ENCODE results near the gene TEX47. TPM values are rescaled to one million over a fixed set of nuclear protein-coding genes. Genes with fewer than 3 reads are reported as not detected.

The TEX47 gene
- total RNA-seq (not detected), polyA plus RNA-seq (not detected)
- long read RNA-seq, donor 1 = 0 reads
- long read RNA-seq, donor 2 = 0 reads

GRCh38 chr7:88795553-88795952 lies at the start of gene TEX47:
Gene TEX47, minus strand, starts transcription at chr7:88795737. Its CDS starts 795 bp downstream, at chr7:88794942.
- TF ChIP-seq CTCF (IDR thresholded peaks at IDR 0.05) = no peak
- H3K4me3 ChIP-seq = no peak within 1 kb of the TSS
- H3K27me3 ChIP-seq (ENCODE audit: insufficient read depth in 3 of 3, low read length in 2 of 3) = peaks cover 0 to 3% (median 0%) of the 10 kb centered on the region in 3 donors
- no peaks in the 10 kb centered on the region for H3K36me3 ChIP-seq (ENCODE audit: insufficient read depth in 1 of 2, low read depth in 1 of 2)
- intact Hi-C loops (cut with DNase I) = no loop called here
- H3K9me3 ChIP-seq = no peaks in the 10 kb centered on the region
- H3K4me1 ChIP-seq = no peaks in the 10 kb centered on the region
- 54 to 56% (median 55%) methylated on average over 7 of the region's 7 CpGs for WGBS, 3 donors
- ATAC-seq (no peak), DNase-seq (no peak)
- no peak within 1 kb of the TSS for H3K27ac ChIP-seq

DNA sequence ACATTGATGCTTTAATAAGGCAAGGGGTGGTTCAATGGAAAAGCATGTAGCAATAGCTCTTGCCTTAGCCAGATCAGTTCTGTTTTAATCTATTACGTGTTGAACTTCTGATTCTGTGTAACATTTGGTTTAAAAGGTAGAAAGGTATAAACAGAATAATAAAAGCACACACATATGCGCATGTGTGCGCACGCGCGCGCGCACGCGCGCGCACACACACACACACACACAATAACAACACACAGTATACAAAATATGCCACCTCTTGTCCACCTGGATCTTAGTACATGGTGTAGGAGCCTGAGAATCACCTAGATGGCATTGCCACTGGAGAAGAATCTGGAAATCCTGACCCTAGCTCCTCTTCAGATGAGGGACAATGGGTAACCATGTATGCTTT lies 49.6 kb upstream of the TEX47 start:
- no peaks in the 10 kb centered on the region for H3K9me3 ChIP-seq

DNA sequence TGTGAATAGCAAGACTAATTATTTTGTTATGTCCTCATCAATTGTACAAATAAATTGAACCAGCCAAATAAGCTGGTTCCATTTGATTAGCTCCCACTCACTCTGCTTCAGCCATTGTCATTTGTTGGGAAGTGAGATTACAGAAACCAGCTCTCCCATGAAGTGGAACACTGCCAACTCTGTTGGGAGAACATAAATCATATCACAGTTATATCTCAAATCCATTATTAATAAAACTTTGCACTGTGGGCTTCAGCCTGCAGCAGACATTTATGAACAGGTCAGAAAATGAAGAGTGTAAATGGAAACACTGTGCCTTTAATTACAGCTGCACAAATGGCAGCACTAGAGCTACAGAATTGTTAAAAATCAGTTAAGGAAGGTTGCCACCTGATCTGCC lies 46.7 kb upstream of the TEX47 start:
- H3K9me3 ChIP-seq = no peaks in the 10 kb centered on the region
- H3K4me3 ChIP-seq = no peak overlapping the region
- ATAC-seq (no peak), DNase-seq (no peak)
- TF ChIP-seq CTCF (IDR thresholded peaks at IDR 0.05) = no peak
- no peaks in the 10 kb centered on the region for H3K4me1 ChIP-seq
- H3K27ac ChIP-seq = no peak overlapping the region
- H3K27me3 ChIP-seq (ENCODE audit: insufficient read depth in 3 of 3, low read length in 2 of 3) = no peaks in the 10 kb centered on the region
- intact Hi-C loops (cut with DNase I) = no loop called here
- H3K36me3 ChIP-seq (ENCODE audit: insufficient read depth in 1 of 2, low read depth in 1 of 2) = no peaks in the 10 kb centered on the region

More for the DNA sequence above, 49.6 kb upstream of the TEX47 start:
- ATAC-seq = no peak
- WGBS, 3 donors = 62 to 93% (median 85%) methylated on average over 12 of the region's 12 CpGs
- intact Hi-C loops (cut with DNase I) = no loop called here
- Histone ChIP-seq H3K36me3 (ENCODE audit: insufficient read depth in 1 of 2, low read depth in 1 of 2) (no peaks in the 10 kb centered on the region), H3K4me3 (no peak overlapping the region), H3K27me3 (ENCODE audit: insufficient read depth in 3 of 3, low read length in 2 of 3) (no peaks in the 10 kb centered on the region), H3K27ac (no peak overlapping the region), H3K4me1 (no peaks in the 10 kb centered on the region)
- TF ChIP-seq CTCF (IDR thresholded peaks at IDR 0.05) = no peak
- DNase-seq = no peak

GRCh38 chr7:88835147-88835728 lies 39.7 kb upstream of the TEX47 start:
- intact Hi-C loops (cut with DNase I) = no loop called here
- no peaks in the 10 kb centered on the region for H3K36me3 ChIP-seq (ENCODE audit: insufficient read depth in 1 of 2, low read depth in 1 of 2)
- no peak overlapping the region for H3K4me3 ChIP-seq
- TF ChIP-seq CTCF (IDR thresholded peaks at IDR 0.05) = peak; percentile 6
- no peaks in the 10 kb centered on the region for H3K4me1 ChIP-seq
- WGBS, 3 donors = 25 to 29% (median 26%) methylated on average over 3 of the region's 3 CpGs
- no peak for DNase-seq
- no peaks in the 10 kb centered on the region for H3K9me3 ChIP-seq
- H3K27me3 ChIP-seq (ENCODE audit: insufficient read depth in 3 of 3, low read length in 2 of 3) = no peaks in the 10 kb centered on the region
- ATAC-seq = no peak
- no peak overlapping the region for H3K27ac ChIP-seq

DNA sequence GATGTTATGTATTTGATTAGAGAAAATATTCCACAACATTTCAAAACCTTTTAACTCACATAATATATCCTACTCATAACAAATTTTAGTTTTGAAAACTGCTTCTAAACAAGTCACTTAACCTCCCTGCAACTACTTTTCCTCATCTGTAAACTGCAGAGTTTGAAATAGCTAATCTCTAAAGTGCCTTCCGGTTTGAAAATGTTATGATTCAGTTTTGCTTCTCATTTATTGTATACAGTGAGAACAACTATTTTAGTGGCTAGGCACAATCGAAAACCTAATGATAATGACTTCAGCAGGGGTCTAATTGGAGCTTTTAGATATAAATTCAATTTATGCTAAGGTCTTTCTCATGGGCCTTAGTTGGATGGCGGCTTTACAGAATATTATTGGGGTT lies 30.7 kb upstream of the TEX47 start:
- intact Hi-C loops (cut with DNase I) = no loop called here
- no peak for TF ChIP-seq CTCF (IDR thresholded peaks at IDR 0.05)
- Histone ChIP-seq H3K9me3 (no peaks in the 10 kb centered on the region), H3K4me1 (no peaks in the 10 kb centered on the region), H3K4me3 (no peak overlapping the region), H3K27ac (no peak overlapping the region), H3K27me3 (ENCODE audit: insufficient read depth in 3 of 3, low read length in 2 of 3) (no peaks in the 10 kb centered on the region), H3K36me3 (ENCODE audit: insufficient read depth in 1 of 2, low read depth in 1 of 2) (no peaks in the 10 kb centered on the region)
- ATAC-seq (no peak), DNase-seq (no peak)
- 73 to 77% (median 76%) methylated on average over 3 of the region's 3 CpGs for WGBS, 3 donors
